Measurements from ENCODE around the gene CEMP1.

CEMP1 gene

DNA sequence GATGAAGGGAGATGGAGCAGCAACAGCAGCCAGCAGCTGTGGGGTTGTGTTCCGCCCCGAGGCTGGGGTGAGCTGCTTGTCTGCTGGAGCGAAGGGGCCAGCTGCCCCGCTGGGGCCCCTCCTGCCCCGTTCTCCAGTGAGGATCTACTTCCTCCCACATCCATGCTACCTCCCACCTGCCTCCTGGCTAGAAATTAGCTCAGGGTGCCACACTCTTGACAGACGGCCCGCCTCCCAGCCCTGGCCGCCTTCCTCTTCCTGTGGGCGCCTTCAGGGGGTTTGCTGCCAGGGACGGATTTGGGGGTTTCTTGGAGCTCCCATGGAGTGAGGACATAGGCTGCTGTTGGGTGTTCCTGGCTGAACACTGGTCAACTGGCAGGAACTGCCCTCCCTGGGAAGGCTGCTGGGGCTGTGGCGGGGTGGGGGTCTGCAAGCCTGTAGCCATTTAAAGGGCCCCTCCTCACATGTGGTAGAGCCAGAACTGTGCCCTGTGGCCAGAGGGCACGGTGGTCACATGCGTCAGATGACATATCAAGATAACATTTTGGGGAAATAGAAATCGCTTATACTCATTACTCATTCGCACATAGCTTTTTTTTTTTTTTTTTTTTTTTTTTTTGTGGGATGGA lies 43.2 kb downstream of the CEMP1 start:
- in situ Hi-C loops (cut with MboI; ENCODE audit: low sequenced_read_pairs): loop anchor here (10.0 to 25.0 kb wide), 2 partner anchors 63 to 476 kb away; partner anchors contain the start of genes CCNF, NPW and ZNF598

DNA sequence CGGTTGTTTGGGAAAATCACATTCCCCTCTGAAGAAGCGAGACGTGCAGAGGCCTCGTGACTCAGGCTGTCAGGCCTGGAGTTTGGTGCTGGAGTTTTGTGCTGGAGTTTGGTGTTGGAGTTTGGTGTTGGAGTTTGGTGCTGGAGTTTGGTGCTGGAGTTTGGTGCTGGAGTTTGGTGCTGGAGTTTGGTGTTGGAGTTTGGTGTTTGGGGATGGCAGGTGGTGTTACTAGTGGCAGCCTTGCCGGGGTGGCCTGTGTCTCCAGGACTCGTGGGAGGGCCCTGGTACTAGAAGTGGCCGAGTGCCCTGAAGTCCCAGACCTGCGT lies 43.7 kb downstream of the CEMP1 start:
- in situ Hi-C loops (cut with MboI; ENCODE audit: low sequenced_read_pairs): loop anchor here (10.0 to 25.0 kb wide), 2 partner anchors 63 to 475 kb away; partner anchors contain the start of genes CCNF, NPW and ZNF598

GRCh38 chr16:2486645-2487516 lies 44.3 kb downstream of the CEMP1 start:
- in situ Hi-C loops (cut with MboI; ENCODE audit: low sequenced_read_pairs): loop anchor here (10.0 to 25.0 kb wide), 2 partner anchors 62 to 475 kb away; partner anchors contain the start of genes CCNF, NPW and ZNF598

DNA sequence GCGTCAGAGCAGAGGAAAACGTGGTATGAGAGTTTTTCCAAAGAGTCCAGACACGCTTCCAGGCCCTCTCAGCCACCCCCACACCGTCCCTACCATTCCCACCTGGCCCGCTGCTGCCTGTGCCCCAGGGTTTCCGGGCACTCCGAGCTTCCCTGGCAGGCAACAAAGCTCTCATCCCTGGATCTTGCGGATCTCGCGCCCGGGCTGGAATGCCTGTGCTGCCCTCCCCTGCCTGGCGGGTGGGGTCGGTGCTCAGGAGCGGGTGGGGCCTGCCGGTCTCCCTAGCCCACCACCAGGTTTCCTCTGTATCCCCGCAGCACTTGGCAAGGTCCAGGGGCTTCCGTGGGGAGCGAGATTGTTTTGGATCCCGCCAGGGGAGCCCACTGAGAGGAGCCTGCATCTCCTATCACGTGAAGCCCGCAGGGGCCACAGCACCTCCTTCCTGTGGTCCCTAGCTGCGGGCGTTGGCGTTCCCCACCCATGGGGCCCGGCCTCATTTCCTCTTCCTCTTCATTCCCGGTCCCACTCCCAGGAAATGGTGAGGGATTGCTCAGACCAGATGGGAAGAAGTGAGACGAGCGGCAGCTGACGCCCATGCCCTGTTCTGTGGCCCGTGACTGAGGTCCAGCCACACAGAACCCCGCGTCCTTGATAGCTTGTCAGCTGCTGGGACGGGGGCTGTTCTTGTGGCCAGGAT lies 45.2 kb downstream of the CEMP1 start:
- in situ Hi-C loops (cut with MboI; ENCODE audit: low sequenced_read_pairs): loop anchor here (10.0 to 25.0 kb wide), 2 partner anchors 61 to 474 kb away; partner anchors contain the start of genes CCNF, NPW and ZNF598

DNA sequence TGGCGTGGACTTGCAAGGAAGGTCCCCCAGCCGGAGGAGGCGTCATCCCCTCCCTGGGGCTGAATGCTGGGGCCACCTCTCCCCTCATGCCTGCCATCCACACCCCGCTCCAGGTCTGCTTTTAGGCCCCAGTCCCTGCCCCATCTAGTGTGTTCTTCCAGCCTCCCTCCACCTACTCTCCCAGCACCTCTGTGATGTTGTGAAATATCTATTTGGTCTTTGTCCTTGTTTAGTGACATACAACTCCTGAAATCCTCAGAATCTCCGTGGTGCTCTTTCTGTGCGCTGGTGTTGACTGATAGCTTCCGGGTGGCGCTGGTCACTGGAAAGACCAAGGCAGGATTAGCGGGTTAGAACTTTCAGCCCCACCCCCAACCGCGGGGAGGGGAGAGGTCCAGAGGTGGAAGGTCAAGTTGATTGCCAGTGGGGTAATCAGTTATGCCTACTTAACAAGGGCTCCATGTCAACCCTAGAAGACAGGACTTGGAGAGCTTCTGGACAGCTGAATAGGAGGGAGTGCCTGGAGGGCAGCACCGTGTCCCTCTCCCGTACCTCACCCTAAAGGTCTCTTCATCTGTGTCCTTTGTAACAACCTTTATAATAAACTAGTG lies 46.2 kb downstream of the CEMP1 start:
- in situ Hi-C loops (cut with MboI; ENCODE audit: low sequenced_read_pairs): loop anchor here (10.0 to 25.0 kb wide), 2 partner anchors 60 to 473 kb away; partner anchors contain the start of genes CCNF, NPW and ZNF598

GRCh38 chr16:2483939-2484897 lies 47.0 kb downstream of the CEMP1 start:
- in situ Hi-C loops (cut with MboI; ENCODE audit: low sequenced_read_pairs): loop anchor here (10.0 to 25.0 kb wide), 2 partner anchors 59 to 472 kb away; partner anchors contain the start of genes CCNF, NPW and ZNF598

DNA sequence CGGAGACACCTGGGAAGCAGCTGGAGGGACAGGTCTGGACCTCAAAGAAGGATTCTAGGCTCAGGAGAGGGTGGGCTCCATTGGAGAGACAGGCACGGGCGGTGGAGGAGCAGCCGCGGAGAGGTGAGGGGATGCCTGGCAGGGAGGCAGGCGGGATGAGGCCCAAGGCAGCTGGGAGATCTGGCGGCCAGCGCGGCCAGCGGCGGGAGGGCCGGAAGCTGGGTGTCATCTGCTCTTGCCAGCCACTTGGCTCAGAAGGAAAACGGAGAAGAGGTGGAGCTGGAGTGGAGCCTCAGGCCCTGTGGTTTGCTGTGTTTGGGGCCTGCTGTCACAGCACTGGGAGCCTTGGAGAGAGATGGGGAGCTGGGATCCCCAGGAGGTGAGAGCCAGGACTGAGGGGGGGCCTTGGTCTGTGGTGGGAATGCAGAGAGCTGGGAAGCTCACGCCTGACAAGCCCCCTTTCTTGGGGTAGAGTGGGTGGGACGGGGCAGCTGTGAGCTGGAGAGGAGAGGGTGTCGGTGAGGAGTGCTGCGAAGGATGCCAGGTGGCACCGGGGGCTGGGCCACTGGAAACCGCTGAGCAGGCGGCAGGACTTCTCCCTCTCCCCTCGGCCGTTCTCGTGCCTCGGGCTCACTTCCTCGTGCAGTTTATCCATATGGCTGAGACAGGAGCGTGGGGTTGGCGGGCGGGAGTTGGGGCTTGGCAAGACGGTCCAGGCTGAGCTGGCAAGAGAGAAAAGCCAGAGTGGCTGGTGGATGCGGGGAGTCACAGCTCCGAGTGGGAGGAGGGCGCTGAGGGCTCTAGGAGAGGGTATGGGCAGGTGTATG lies 48.3 kb downstream of the CEMP1 start:
- in situ Hi-C loops (cut with MboI; ENCODE audit: low sequenced_read_pairs): loop anchor here (10.0 to 25.0 kb wide), 2 partner anchors 58 to 471 kb away; partner anchors contain the start of genes CCNF, NPW and ZNF598

DNA sequence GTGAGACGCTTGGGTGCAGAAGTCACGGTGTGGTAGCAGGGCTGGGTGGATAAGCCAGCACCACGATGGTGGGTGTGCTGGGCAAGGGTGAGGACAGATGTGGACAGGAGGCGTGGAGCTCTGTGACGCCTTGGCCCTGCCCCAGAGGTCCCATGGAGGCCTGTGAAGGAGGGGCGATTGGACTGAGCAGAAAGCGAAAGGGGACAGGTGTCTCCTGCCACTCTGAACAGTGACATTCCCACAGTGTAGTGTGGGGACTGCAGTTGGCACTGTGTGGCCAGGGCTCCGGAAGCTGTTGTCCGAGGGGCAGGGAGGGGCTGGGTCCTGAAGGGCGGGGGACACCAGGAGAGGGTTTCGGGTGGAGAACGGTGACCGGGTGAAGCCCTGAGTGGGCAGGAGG lies 49.0 kb downstream of the CEMP1 start:
- in situ Hi-C loops (cut with MboI; ENCODE audit: low sequenced_read_pairs): loop anchor here (10.0 to 25.0 kb wide), 2 partner anchors 57 to 470 kb away; partner anchors contain the start of genes CCNF, NPW and ZNF598

- in situ Hi-C loops (cut with MboI; ENCODE audit: low sequenced_read_pairs): loop anchor here (10.0 to 25.0 kb wide), 2 partner anchors 57 to 469 kb away; partner anchors contain the start of genes CCNF, NPW and ZNF598
Observed at GRCh38 chr16:2481676-2482075, 49.5 kb downstream of the CEMP1 start.

DNA sequence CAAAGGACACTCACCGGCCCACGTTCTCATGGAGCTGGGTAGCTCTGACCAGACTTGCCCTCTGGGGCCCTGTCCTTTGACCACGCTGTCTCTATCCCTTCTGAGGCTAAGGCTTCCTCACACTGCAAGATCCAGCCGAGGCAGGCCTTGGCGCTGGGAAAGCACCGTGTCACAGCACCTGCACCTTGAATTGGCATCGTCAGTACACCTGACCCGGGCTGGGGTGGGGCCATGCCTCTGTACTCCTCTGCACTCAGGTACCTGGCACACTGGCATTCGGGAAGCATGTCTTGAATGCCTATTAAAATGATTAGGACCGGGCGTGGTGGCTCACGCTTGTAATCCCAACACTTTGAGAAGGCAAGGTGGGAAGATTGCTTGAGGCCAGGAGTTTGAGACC lies 50.3 kb downstream of the CEMP1 start:
- in situ Hi-C loops (cut with MboI; ENCODE audit: low sequenced_read_pairs): loop anchor here (10.0 to 25.0 kb wide), 2 partner anchors 56 to 469 kb away; partner anchors contain the start of genes CCNF, NPW and ZNF598
